ENCODE results near the gene SLC37A3.
A peak's percentile ranks its signal among the peaks of the same experiment; 100 is the strongest.

The SLC37A3 gene

GRCh38 chr7:140375323-140375722 is 23.0 kb downstream of the SLC37A3 start:
- peak overlapping the region in 7 of 11 experiments; percentile 9 to 63 (median 37); a peak in 11 of 22 replicates for H3K27ac ChIP-seq
- peak overlapping the region in 6 of 11 experiments; percentile 47 to 76 (median 58); a peak in 12 of 22 replicates for H3K4me2 ChIP-seq
- H3K9ac ChIP-seq = peak overlapping the region in 7 of 11 experiments; percentile 19 to 60 (median 27); a peak in 5 of 22 replicates

GRCh38 chr7:140369294-140369693 is 29.0 kb downstream of the SLC37A3 start:
- peaks cover 6 to 17% (median 10%) of the 10 kb centered on the region in 10 experiments for H3K4me1 ChIP-seq
- TF ChIP-seq Cebpa-rat (IDR thresholded peaks at IDR 0.05) = no peak
- no peak overlapping the region for H3K4me2 ChIP-seq
- no peak overlapping the region for H3K9ac ChIP-seq
- H4K20me1 ChIP-seq = peaks cover 0 to 81% (median 4%) of the 10 kb centered on the region in 11 experiments; a peak in 13 of 22 replicates
- no peaks in the 10 kb centered on the region for H3K27me3 ChIP-seq
- H3K27ac ChIP-seq = no peak overlapping the region
- H3K36me3 ChIP-seq = peaks cover 57 to 100% (median 89%) of the 10 kb centered on the region in 11 experiments
- no peak overlapping the region for H3K4me3 ChIP-seq
- H3K9me3 ChIP-seq (replicated peaks in 1 of 11) = peaks cover 0 to 5% (median 0%) of the 10 kb centered on the region in 11 experiments; a peak in 6 of 22 replicates

More at GRCh38 chr7:140375323-140375722, 23.0 kb downstream of the SLC37A3 start:
- peaks cover 54 to 99% (median 88%) of the 10 kb centered on the region in 11 experiments for H3K36me3 ChIP-seq
- H3K27me3 ChIP-seq = no peaks in the 10 kb centered on the region
- no peaks in the 10 kb centered on the region for H3K9me3 ChIP-seq (replicated peaks in 1 of 11)
- peaks cover 0 to 57% (median 5%) of the 10 kb centered on the region in 11 experiments; a peak in 12 of 22 replicates for H4K20me1 ChIP-seq
- no peak for TF ChIP-seq Cebpa-rat (IDR thresholded peaks at IDR 0.05)
- no peak overlapping the region for H3K4me3 ChIP-seq
- H3K4me1 ChIP-seq = peaks cover 3 to 24% (median 20%) of the 10 kb centered on the region in 10 experiments; a peak in 18 of 20 replicates

- H3K27ac ChIP-seq = no peak overlapping the region
- 0 out of 22 replicates have a peak, but pooled peaks of 1 of the 11 experiments have one; percentile 29 for TF ChIP-seq Cebpa-rat (IDR thresholded peaks at IDR 0.05)
Observed at GRCh38 chr7:140367528-140367927, 30.8 kb downstream of the SLC37A3 start.

GRCh38 chr7:140364819-140365218 is 33.5 kb downstream of the SLC37A3 start:
- no peaks in the 10 kb centered on the region for H3K27me3 ChIP-seq
- H3K9ac ChIP-seq = no peak overlapping the region
- no peak for TF ChIP-seq Cebpa-rat (IDR thresholded peaks at IDR 0.05)
- H3K4me2 ChIP-seq = peak overlapping the region; percentile 1 to 69 (median 20); a peak in 12 of 22 replicates
- H3K27ac ChIP-seq = peak overlapping the region in 3 of 11 experiments; percentile 3 to 19 (median 19); a peak in 1 of 22 replicates
- peaks cover 0 to 16% (median 5%) of the 10 kb centered on the region in 11 experiments; a peak in 10 of 22 replicates for H3K9me3 ChIP-seq (replicated peaks in 1 of 11)
- peaks cover 8 to 30% (median 18%) of the 10 kb centered on the region in 10 experiments for H3K4me1 ChIP-seq
- peaks cover 0 to 48% (median 11%) of the 10 kb centered on the region in 11 experiments; a peak in 12 of 22 replicates for H4K20me1 ChIP-seq
- H3K36me3 ChIP-seq = peaks cover 52 to 77% (median 62%) of the 10 kb centered on the region in 11 experiments
- H3K4me3 ChIP-seq = no peak overlapping the region

More at GRCh38 chr7:140367528-140367927, 30.8 kb downstream of the SLC37A3 start:
- Histone ChIP-seq H3K9ac (no peak overlapping the region), H3K27me3 (no peaks in the 10 kb centered on the region), H3K4me3 (no peak overlapping the region), H3K36me3 (peaks cover 65 to 92% (median 80%) of the 10 kb centered on the region in 11 experiments), H3K4me2 (no peak overlapping the region), H3K9me3 (replicated peaks in 1 of 11) (peaks cover 0 to 16% (median 5%) of the 10 kb centered on the region in 11 experiments; a peak in 10 of 22 replicates), H4K20me1 (peaks cover 0 to 71% (median 4%) of the 10 kb centered on the region in 11 experiments; a peak in 13 of 22 replicates), H3K4me1 (peaks cover 6 to 17% (median 10%) of the 10 kb centered on the region in 10 experiments)

GRCh38 chr7:140360697-140361229 is 37.6 kb downstream of the SLC37A3 start:
- peaks cover 30 to 51% (median 44%) of the 10 kb centered on the region in 10 experiments for H3K4me1 ChIP-seq
- H3K9me3 ChIP-seq (replicated peaks in 1 of 11) = peaks cover 0 to 16% (median 5%) of the 10 kb centered on the region in 11 experiments; a peak in 10 of 22 replicates
- H3K4me3 ChIP-seq = no peak overlapping the region
- H4K20me1 ChIP-seq = peaks cover 3 to 50% (median 20%) of the 10 kb centered on the region in 11 experiments; a peak in 14 of 22 replicates
- no peak overlapping the region for H3K27ac ChIP-seq
- H3K27me3 ChIP-seq = no peaks in the 10 kb centered on the region
- TF ChIP-seq Cebpa-rat (IDR thresholded peaks at IDR 0.05) = no peak
- H3K36me3 ChIP-seq = peaks cover 23 to 74% (median 51%) of the 10 kb centered on the region in 11 experiments
- H3K4me2 ChIP-seq = peak overlapping the region in 2 of 11 experiments; percentile 3 to 71; a peak in 4 of 22 replicates
- H3K9ac ChIP-seq = no peak overlapping the region

- peaks cover 21 to 40% (median 32%) of the 10 kb centered on the region in 10 experiments for H3K4me1 ChIP-seq
- peaks cover 3 to 52% (median 18%) of the 10 kb centered on the region in 11 experiments; a peak in 14 of 22 replicates for H4K20me1 ChIP-seq
- H3K27ac ChIP-seq = peak overlapping the region in 10 of 11 experiments; percentile 20 to 69 (median 48); a peak in 13 of 22 replicates
- TF ChIP-seq Cebpa-rat (IDR thresholded peaks at IDR 0.05) = no peak
- H3K9ac ChIP-seq = peak overlapping the region in 7 of 11 experiments; percentile 13 to 54 (median 28); a peak in 9 of 22 replicates
- peaks cover 21 to 74% (median 52%) of the 10 kb centered on the region in 11 experiments for H3K36me3 ChIP-seq
- H3K27me3 ChIP-seq = no peaks in the 10 kb centered on the region
- peak overlapping the region in 1 of 10 experiments; percentile 35; a peak in 1 of 20 replicates for H3K4me3 ChIP-seq
- H3K4me2 ChIP-seq = peak overlapping the region; percentile 63 to 89 (median 79)
- peaks cover 0 to 3% (median 0%) of the 10 kb centered on the region in 11 experiments; a peak in 8 of 22 replicates for H3K9me3 ChIP-seq (replicated peaks in 1 of 11)
Observed at GRCh38 chr7:140358412-140359051, 39.8 kb downstream of the SLC37A3 start.

GRCh38 chr7:140358024-140358411 is 40.3 kb downstream of the SLC37A3 start:
- H3K27me3 ChIP-seq = no peaks in the 10 kb centered on the region
- peak overlapping the region in 9 of 11 experiments; percentile 3 to 69 (median 49); a peak in 10 of 22 replicates for H3K27ac ChIP-seq
- H4K20me1 ChIP-seq = peaks cover 3 to 52% (median 18%) of the 10 kb centered on the region in 11 experiments; a peak in 14 of 22 replicates
- no peak for TF ChIP-seq Cebpa-rat (IDR thresholded peaks at IDR 0.05)
- H3K4me3 ChIP-seq = peak overlapping the region in 1 of 10 experiments; percentile 35; a peak in 1 of 20 replicates
- H3K9ac ChIP-seq = peak overlapping the region in 2 of 11 experiments; percentile 15 to 23; a peak in 2 of 22 replicates
- H3K4me2 ChIP-seq = peak overlapping the region; percentile 63 to 89 (median 79)
- peaks cover 21 to 40% (median 32%) of the 10 kb centered on the region in 10 experiments for H3K4me1 ChIP-seq
- H3K36me3 ChIP-seq = peaks cover 25 to 79% (median 56%) of the 10 kb centered on the region in 11 experiments
- peaks cover 0 to 2% (median 0%) of the 10 kb centered on the region in 11 experiments; a peak in 3 of 22 replicates for H3K9me3 ChIP-seq (replicated peaks in 1 of 11)

- peak overlapping the region in 1 of 11 experiments; percentile 60; a peak in 1 of 22 replicates for H3K9ac ChIP-seq
- TF ChIP-seq Cebpa-rat (IDR thresholded peaks at IDR 0.05) = no peak
- peak overlapping the region; percentile 18 to 82 (median 70); a peak in 18 of 22 replicates for H3K4me2 ChIP-seq
- H3K27me3 ChIP-seq = no peaks in the 10 kb centered on the region
- peaks cover 0 to 43% (median 0%) of the 10 kb centered on the region in 11 experiments; a peak in 3 of 22 replicates for H4K20me1 ChIP-seq
- peak overlapping the region in 5 of 11 experiments; percentile 53 to 82 (median 79); a peak in 7 of 22 replicates for H3K27ac ChIP-seq
- H3K4me3 ChIP-seq = no peak overlapping the region
- no peaks in the 10 kb centered on the region for H3K9me3 ChIP-seq (replicated peaks in 1 of 11)
- H3K4me1 ChIP-seq = peaks cover 18 to 40% (median 32%) of the 10 kb centered on the region in 10 experiments
- H3K36me3 ChIP-seq = peaks cover 57 to 99% (median 91%) of the 10 kb centered on the region in 11 experiments
Observed at GRCh38 chr7:140350056-140350455, 48.3 kb downstream of the SLC37A3 start.
